ENCODE results near the gene TGIF1. TPM values are rescaled to one million over a fixed set of nuclear protein-coding genes. Genes with fewer than 3 reads are reported as not detected.

The TGIF1 gene
- total and polyA plus RNA-seq, 2 of the 4 experiments (the other 2 are of a cell fraction), result 62.1 to 118 TPM

DNA sequence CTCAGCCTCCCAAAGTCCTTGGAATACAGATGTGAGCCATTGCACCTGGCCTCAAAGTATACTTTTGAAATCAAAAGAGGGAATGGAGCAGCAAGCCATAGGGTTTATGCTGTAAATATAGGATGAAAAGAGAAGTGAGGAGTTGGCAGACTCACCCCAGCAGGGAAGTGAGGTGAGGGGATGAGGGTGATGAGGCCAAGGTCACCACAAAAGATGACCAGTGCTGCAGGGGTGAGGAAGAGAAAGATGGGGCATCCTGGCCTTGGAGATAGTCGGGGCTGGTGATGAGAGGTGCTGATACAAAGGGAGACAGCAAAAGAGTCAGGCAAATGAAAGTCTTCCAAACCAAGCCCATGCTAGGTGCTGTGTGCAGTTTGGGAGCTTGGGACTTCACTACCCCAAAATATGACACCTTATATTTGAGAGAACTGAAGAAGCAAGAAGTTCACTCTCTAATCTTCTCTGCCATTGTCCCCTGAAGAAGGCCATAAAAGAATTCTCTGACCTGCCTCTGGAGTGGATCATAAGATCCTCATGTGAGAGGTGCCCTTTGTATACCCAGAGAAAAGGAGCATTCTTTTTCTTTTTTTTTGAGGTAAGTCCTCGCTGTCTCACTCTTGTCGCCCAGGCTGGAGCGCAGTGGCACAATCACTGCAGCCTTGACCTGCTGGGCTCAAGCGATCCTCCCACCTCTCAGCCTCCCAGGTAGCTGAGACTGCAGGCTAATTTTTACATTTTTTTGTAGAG lies 31.0 kb downstream of the TGIF1 start:
- H2BK20ac ChIP-seq (ENCODE audit: low read depth, low read length), result no peak overlapping the region
- no peak overlapping the region for H3K14ac ChIP-seq (replicated peaks; ENCODE audit: low read depth, low read length)
- no peak overlapping the region for H2BK120ac ChIP-seq (ENCODE audit: low read depth, low read length)
- no peak for DNase-seq
- no peak overlapping the region for H3K4ac ChIP-seq (ENCODE audit: low read depth, low read length)
- H2AK9ac ChIP-seq (replicated peaks; ENCODE audit: low read depth, low read length, poor library complexity), result no peak overlapping the region
- no peaks in the 10 kb centered on the region for H3K27me3 ChIP-seq (ENCODE audit: control insufficient read depth, insufficient read depth, low read length)
- no peak overlapping the region for H2AK5ac ChIP-seq (ENCODE audit: low read depth, low read length)
- in situ Hi-C loops (cut with MboI; ENCODE audit: low sequenced_read_pairs) (no loop called here), intact Hi-C loops (cut with micrococcal nuclease) (no loop called here), dilution Hi-C loops (cut with HindIII; ENCODE audit: low sequenced_read_pairs, unreplicated experiment) (no loop called here)
- no peak overlapping the region for H3K56ac ChIP-seq (ENCODE audit: extremely low read depth, insufficient read depth, low read length)
- no peak for ATAC-seq (ENCODE audit: low read depth)
- WGBS, 2 experiments (ENCODE audit: extremely low coverage in 2 of 2, insufficient read length in 1 of 2), result 100% methylated on average over 2 of the region's 5 CpGs; no CpG with 5 or more reads in 1 of the 2 experiments
- no peak overlapping the region for H3K4me3 ChIP-seq (ENCODE audit: insufficient read depth, low read depth, low read length)
- H3K18ac ChIP-seq (ENCODE audit: low read depth, low read length), result no peak overlapping the region
- H2BK5ac ChIP-seq (ENCODE audit: low read depth, low read length, poor library complexity, severe bottlenecking), result no peak overlapping the region
- H3K9ac ChIP-seq (ENCODE audit: low read depth, low read length), result no peak overlapping the region
- no peaks in the 10 kb centered on the region; the same call in 1 of the 2 replicates for H3K4me1 ChIP-seq (ENCODE audit: control insufficient read depth, insufficient read depth, low read length)
- ChIA-PET POLR2A (ENCODE audit: unreplicated experiment) (no interaction called here), CTCF (interaction anchor here (0.8 to 1.6 kb wide), 3 partner anchors 21 to 113 kb away, joined by 3 to 5 read pairs (median 4); no protein-coding TSS in a partner anchor)
- no TSS peak for BruUV-seq (replicated peaks)
- TF ChIP-seq, protein P1, sequence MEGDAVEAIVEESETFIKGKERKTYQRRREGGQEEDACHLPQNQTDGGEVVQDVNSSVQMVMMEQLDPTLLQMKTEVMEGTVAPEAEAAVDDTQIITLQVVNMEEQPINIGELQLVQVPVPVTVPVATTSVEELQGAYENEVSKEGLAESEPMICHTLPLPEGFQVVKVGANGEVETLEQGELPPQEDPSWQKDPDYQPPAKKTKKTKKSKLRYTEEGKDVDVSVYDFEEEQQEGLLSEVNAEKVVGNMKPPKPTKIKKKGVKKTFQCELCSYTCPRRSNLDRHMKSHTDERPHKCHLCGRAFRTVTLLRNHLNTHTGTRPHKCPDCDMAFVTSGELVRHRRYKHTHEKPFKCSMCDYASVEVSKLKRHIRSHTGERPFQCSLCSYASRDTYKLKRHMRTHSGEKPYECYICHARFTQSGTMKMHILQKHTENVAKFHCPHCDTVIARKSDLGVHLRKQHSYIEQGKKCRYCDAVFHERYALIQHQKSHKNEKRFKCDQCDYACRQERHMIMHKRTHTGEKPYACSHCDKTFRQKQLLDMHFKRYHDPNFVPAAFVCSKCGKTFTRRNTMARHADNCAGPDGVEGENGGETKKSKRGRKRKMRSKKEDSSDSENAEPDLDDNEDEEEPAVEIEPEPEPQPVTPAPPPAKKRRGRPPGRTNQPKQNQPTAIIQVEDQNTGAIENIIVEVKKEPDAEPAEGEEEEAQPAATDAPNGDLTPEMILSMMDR (conservative IDR thresholded peaks at IDR 0.05; ENCODE audit: low read depth, low read length), result no peak
- no peak for TF ChIP-seq MXI1 (IDR thresholded peaks at IDR 0.05; ENCODE audit: borderline replicate concordance, low read depth, low read length)
- TF ChIP-seq, protein P2, sequence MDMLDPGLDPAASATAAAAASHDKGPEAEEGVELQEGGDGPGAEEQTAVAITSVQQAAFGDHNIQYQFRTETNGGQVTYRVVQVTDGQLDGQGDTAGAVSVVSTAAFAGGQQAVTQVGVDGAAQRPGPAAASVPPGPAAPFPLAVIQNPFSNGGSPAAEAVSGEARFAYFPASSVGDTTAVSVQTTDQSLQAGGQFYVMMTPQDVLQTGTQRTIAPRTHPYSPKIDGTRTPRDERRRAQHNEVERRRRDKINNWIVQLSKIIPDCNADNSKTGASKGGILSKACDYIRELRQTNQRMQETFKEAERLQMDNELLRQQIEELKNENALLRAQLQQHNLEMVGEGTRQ (IDR thresholded peaks at IDR 0.05; ENCODE audit: low read depth, low read length), result no peak
- no peak for TF ChIP-seq NFE2L2 (IDR thresholded peaks at IDR 0.05; ENCODE audit: low read depth, low read length)
- no peak for TF ChIP-seq RAD21 (IDR thresholded peaks at IDR 0.05; ENCODE audit: low read length)
- TF ChIP-seq BHLHE40 (IDR thresholded peaks at IDR 0.05; ENCODE audit: low read depth, low read length), result no peak
- TF ChIP-seq MAFK (IDR thresholded peaks at IDR 0.05; ENCODE audit: low read depth, low read length), result no peak
- TF ChIP-seq SMC3 (IDR thresholded peaks at IDR 0.05; ENCODE audit: low read depth, low read length), result no peak
- TF ChIP-seq RFX5 (IDR thresholded peaks at IDR 0.05; ENCODE audit: low read depth, low read length), result no peak
- TF ChIP-seq FOS (IDR thresholded peaks at IDR 0.05; ENCODE audit: low read depth, low read length), result no peak
- TF ChIP-seq, protein P3, sequence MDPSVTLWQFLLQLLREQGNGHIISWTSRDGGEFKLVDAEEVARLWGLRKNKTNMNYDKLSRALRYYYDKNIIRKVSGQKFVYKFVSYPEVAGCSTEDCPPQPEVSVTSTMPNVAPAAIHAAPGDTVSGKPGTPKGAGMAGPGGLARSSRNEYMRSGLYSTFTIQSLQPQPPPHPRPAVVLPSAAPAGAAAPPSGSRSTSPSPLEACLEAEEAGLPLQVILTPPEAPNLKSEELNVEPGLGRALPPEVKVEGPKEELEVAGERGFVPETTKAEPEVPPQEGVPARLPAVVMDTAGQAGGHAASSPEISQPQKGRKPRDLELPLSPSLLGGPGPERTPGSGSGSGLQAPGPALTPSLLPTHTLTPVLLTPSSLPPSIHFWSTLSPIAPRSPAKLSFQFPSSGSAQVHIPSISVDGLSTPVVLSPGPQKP (IDR thresholded peaks at IDR 0.05; ENCODE audit: borderline replicate concordance, low read depth, low read length), result no peak
- TF ChIP-seq POLR2A (IDR thresholded peaks at IDR 0.05; ENCODE audit: low read depth, low read length), result no peak
- no peak for TF ChIP-seq MAZ (IDR thresholded peaks at IDR 0.05; ENCODE audit: borderline replicate concordance, low read depth, low read length)
- no peak for TF ChIP-seq CHD1 (IDR thresholded peaks at IDR 0.05; ENCODE audit: low read depth, low read length)
- no peak for TF ChIP-seq RCOR1 (IDR thresholded peaks at IDR 0.05; ENCODE audit: insufficient replicate concordance, low read length)
- TF ChIP-seq CEBPB (IDR thresholded peaks at IDR 0.05; ENCODE audit: low read depth, low read length), result no peak
- H3K79me1 ChIP-seq (ENCODE audit: low read depth in 1 of 2, low read length in 2 of 2), result no peaks in the 10 kb centered on the region
- no peak overlapping the region for H4K8ac ChIP-seq (ENCODE audit: low read depth in 2 of 2, low read length in 2 of 2)
- no peaks in the 10 kb centered on the region for H4K20me1 ChIP-seq (ENCODE audit: insufficient read depth, low read length)
- H3K36me3 ChIP-seq (ENCODE audit: control insufficient read depth, insufficient read depth, low read length), result no peaks in the 10 kb centered on the region
- no peak overlapping the region for H3K4me2 ChIP-seq (ENCODE audit: low read depth, low read length)
- no peak overlapping the region for H2AFZ ChIP-seq (replicated peaks; ENCODE audit: low read length, poor library complexity)
- H3K9me3 ChIP-seq (ENCODE audit: control insufficient read depth, insufficient read depth, low read length), result no peaks in the 10 kb centered on the region
- no peak overlapping the region for H3K23ac ChIP-seq (ENCODE audit: low read depth, low read length)
- H3K9me1 ChIP-seq (ENCODE audit: insufficient read depth, low read length), result no peaks in the 10 kb centered on the region
- H4K5ac ChIP-seq (ENCODE audit: low read depth, low read length), result no peak overlapping the region
- H4K91ac ChIP-seq (ENCODE audit: insufficient read depth, low read depth, low read length), result no peak overlapping the region
- H2BK15ac ChIP-seq (ENCODE audit: low read depth, low read length), result no peak overlapping the region
- H3K27ac ChIP-seq (ENCODE audit: insufficient read depth, low read length), result no peak overlapping the region

Data from IMR-90 (cell line).